Loucy (cell line): ENCODE results near the gene DLX1.

Experiments used
- EZH2phosphoT487 ChIP-seq: fragments of 200-600 bp; IDR thresholded peaks from 2 replicates; pipeline ENCODE4 v1.6.1; 2018; ENCODE audit warnings: antibody characterized with exemption, mild to moderate bottlenecking, moderate library complexity, borderline replicate concordance
- TF ChIP-seq, protein P1 (sequence below): fragments of 200-600 bp; sonication (generic); conservative IDR thresholded peaks from 2 replicates; pipeline ENCODE4 v1.5.1; 2014; ENCODE audit warnings: mild to moderate bottlenecking, antibody characterized with exemption, low read length

GRCh38 chr2:172080641-172081220 is 4.6 kb upstream of the DLX1 start:
- TF ChIP-seq, protein P1, sequence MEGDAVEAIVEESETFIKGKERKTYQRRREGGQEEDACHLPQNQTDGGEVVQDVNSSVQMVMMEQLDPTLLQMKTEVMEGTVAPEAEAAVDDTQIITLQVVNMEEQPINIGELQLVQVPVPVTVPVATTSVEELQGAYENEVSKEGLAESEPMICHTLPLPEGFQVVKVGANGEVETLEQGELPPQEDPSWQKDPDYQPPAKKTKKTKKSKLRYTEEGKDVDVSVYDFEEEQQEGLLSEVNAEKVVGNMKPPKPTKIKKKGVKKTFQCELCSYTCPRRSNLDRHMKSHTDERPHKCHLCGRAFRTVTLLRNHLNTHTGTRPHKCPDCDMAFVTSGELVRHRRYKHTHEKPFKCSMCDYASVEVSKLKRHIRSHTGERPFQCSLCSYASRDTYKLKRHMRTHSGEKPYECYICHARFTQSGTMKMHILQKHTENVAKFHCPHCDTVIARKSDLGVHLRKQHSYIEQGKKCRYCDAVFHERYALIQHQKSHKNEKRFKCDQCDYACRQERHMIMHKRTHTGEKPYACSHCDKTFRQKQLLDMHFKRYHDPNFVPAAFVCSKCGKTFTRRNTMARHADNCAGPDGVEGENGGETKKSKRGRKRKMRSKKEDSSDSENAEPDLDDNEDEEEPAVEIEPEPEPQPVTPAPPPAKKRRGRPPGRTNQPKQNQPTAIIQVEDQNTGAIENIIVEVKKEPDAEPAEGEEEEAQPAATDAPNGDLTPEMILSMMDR = no peak
- TF ChIP-seq EZH2phosphoT487 = no peak
